ENCODE measurements around the gene CMKLR1. TPM values are rescaled to one million over a fixed set of nuclear protein-coding genes. Genes with fewer than 3 reads are reported as not detected.

CMKLR1 gene
- polyA plus RNA-seq, 3 donors, result 7.5 to 11.6 (median 7.9) TPM

GRCh38 chr12:108364879-108365278 is 25.8 kb upstream of the CMKLR1 start:
- Mint-ChIP-seq H3K9me3 (peaks cover 0 to 2% (median 0%) of the 10 kb centered on the region in 7 donors), H3K27ac (peak overlapping the region in 2 of 7 donors; percentile 26 to 70)
- intact Hi-C loops (cut with micrococcal nuclease), result loop anchor here in 1 of 2 donors (5.0 kb wide), 1 partner anchor 53 kb away; no protein-coding TSS in a partner anchor

DNA sequence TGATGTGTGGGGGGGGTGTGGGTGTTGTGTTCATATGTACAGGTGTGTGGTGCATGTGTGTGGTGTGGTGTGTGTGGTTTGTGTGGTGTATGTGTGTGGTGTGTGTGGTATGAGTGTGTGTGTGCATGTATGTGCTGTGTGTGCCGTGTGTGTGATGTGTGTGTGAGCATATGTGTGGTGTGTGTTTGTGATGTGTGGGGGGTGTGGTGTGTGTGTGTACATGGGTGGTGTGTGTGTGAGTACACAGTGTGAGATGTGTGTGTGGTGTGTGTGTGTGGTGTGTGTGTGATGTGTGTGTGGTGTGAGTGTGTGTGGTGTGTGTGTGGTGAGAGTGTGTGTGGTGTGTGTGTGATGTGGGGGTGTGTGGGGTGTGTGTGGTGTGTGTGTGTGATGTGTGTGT is 24.5 kb upstream of the CMKLR1 start:
- Mint-ChIP-seq H3K4me3 (peak overlapping the region in 1 of 2 donors; percentile 29), H3K27me3 (ENCODE audit: low read depth in 3 of 3) (peaks cover 6 to 10% (median 6%) of the 10 kb centered on the region in 3 donors), H3K9me3 (peaks cover 0 to 2% (median 0%) of the 10 kb centered on the region in 7 donors), H3K4me1 (peaks cover 80% of the 10 kb centered on the region), H3K36me3 (peaks cover 0 to 3% of the 10 kb centered on the region in 2 donors), H3K27ac (peak overlapping the region in 3 of 7 donors; percentile 36 to 49 (median 46))
- H4K20me1 ChIP-seq (ENCODE audit: insufficient read depth, low read length), result no peaks in the 10 kb centered on the region
- peak overlapping the region in 1 of 2 donors; percentile 24 for H3K27ac ChIP-seq (ENCODE audit: low read depth in 1 of 2, low read length in 2 of 2)
- intact Hi-C loops (cut with micrococcal nuclease), result no loop called here
- H3K9ac ChIP-seq (ENCODE audit: insufficient read depth, low read length, poor library complexity, severe bottlenecking), result no peak overlapping the region
- no peak overlapping the region for H3K4me3 ChIP-seq (replicated peaks in 1 of 3; ENCODE audit: low read depth in 2 of 3, low read length in 3 of 3)
- no peak for TF ChIP-seq CTCF (IDR thresholded peaks at IDR 0.05)
- no peak overlapping the region for H3K4me2 ChIP-seq (replicated peaks; ENCODE audit: extremely low read depth, low read length, poor library complexity, severe bottlenecking)
- DNase-seq, result no peak
- no peaks in the 10 kb centered on the region for H3K36me3 ChIP-seq (replicated peaks in 1 of 2; ENCODE audit: control insufficient read depth in 1 of 2, insufficient read depth in 2 of 2, low read length in 2 of 2)
- no peaks in the 10 kb centered on the region for H3K79me2 ChIP-seq (ENCODE audit: insufficient read depth, low read length)
- H3K9me3 ChIP-seq (replicated peaks in 1 of 2; ENCODE audit: control insufficient read depth in 1 of 2, insufficient read depth in 1 of 2, low read length in 2 of 2), result no peaks in the 10 kb centered on the region
- WGBS (ENCODE audit: insufficient coverage), result 50% methylated on average over 1 of the region's 1 CpG
- H3K4me1 ChIP-seq (ENCODE audit: control insufficient read depth in 1 of 2, insufficient read depth in 2 of 2, low read length in 2 of 2), result peaks cover 75% of the 10 kb centered on the region in 2 donors
- no peaks in the 10 kb centered on the region for H3K27me3 ChIP-seq (ENCODE audit: control insufficient read depth in 2 of 2, insufficient read depth in 2 of 2, low read length in 2 of 2)
- H2AFZ ChIP-seq (ENCODE audit: insufficient read depth, low read depth, low read length, poor library complexity, severe bottlenecking), result no peak overlapping the region

More at GRCh38 chr12:108364879-108365278, 25.8 kb upstream of the CMKLR1 start:
- Histone ChIP-seq H3K27me3 (ENCODE audit: control insufficient read depth in 2 of 2, insufficient read depth in 2 of 2, low read length in 2 of 2) (no peaks in the 10 kb centered on the region), H2AFZ (ENCODE audit: insufficient read depth, low read depth, low read length, poor library complexity, severe bottlenecking) (no peak overlapping the region), H3K4me3 (replicated peaks in 1 of 3; ENCODE audit: low read depth in 2 of 3, low read length in 3 of 3) (no peak overlapping the region), H3K79me2 (ENCODE audit: insufficient read depth, low read length) (no peaks in the 10 kb centered on the region), H3K4me2 (replicated peaks; ENCODE audit: extremely low read depth, low read length, poor library complexity, severe bottlenecking) (no peak overlapping the region), H3K36me3 (replicated peaks in 1 of 2; ENCODE audit: control insufficient read depth in 1 of 2, insufficient read depth in 2 of 2, low read length in 2 of 2) (no peaks in the 10 kb centered on the region), H3K9me3 (replicated peaks in 1 of 2; ENCODE audit: control insufficient read depth in 1 of 2, insufficient read depth in 1 of 2, low read length in 2 of 2) (no peaks in the 10 kb centered on the region), H3K9ac (ENCODE audit: insufficient read depth, low read length, poor library complexity, severe bottlenecking) (no peak overlapping the region), H3K27ac (ENCODE audit: low read depth in 1 of 2, low read length in 2 of 2) (no peak overlapping the region), H3K4me1 (ENCODE audit: control insufficient read depth in 1 of 2, insufficient read depth in 2 of 2, low read length in 2 of 2) (peaks cover 81 to 88% of the 10 kb centered on the region in 2 donors), H4K20me1 (ENCODE audit: insufficient read depth, low read length) (no peaks in the 10 kb centered on the region)
- TF ChIP-seq CTCF (IDR thresholded peaks at IDR 0.05), result no peak
- peaks cover 0 to 4% of the 10 kb centered on the region in 2 donors for H3K36me3 Mint-ChIP-seq
- H3K4me1 Mint-ChIP-seq, result peaks cover 87% of the 10 kb centered on the region
- H3K4me3 Mint-ChIP-seq, result no peak overlapping the region
- 95% methylated on average over 3 of the region's 3 CpGs for WGBS (ENCODE audit: insufficient coverage)
- H3K27me3 Mint-ChIP-seq (ENCODE audit: low read depth in 3 of 3), result peaks cover 1 to 6% (median 6%) of the 10 kb centered on the region in 3 donors
- no peak for DNase-seq
